ENCODE results near the gene RPS3. TPM values are rescaled to one million over a fixed set of nuclear protein-coding genes. Genes with fewer than 3 reads are reported as not detected.

The RPS3 gene
- total RNA-seq, 1 experiment from 2014 or later: 1,630 TPM

- no peak for DNase-seq (ENCODE audit: low read depth)
- in situ Hi-C loops (cut with HindIII; ENCODE audit: low pct_unique_long_range_greater_than_20kb, low sequenced_read_pairs): no loop called here
These were observed 30.8 kb downstream of the RPS3 start for GRCh38 chr11:75429902-75430713.

- in situ Hi-C loops (cut with HindIII; ENCODE audit: low pct_unique_long_range_greater_than_20kb, low sequenced_read_pairs): no loop called here
- no peak for DNase-seq (ENCODE audit: low read depth)
These were observed 31.6 kb downstream of the RPS3 start for GRCh38 chr11:75430714-75431532.

- no peak for DNase-seq (ENCODE audit: low read depth)
- in situ Hi-C loops (cut with HindIII; ENCODE audit: low pct_unique_long_range_greater_than_20kb, low sequenced_read_pairs): no loop called here
These were observed 32.5 kb downstream of the RPS3 start for GRCh38 chr11:75431533-75432525.

- DNase-seq (ENCODE audit: low read depth): no peak
- in situ Hi-C loops (cut with HindIII; ENCODE audit: low pct_unique_long_range_greater_than_20kb, low sequenced_read_pairs): no loop called here
These were observed 33.6 kb downstream of the RPS3 start, which contains the start of gene KLHL35 for GRCh38 chr11:75432911-75433321. KLHL35 (minus strand) TSS chr11:75433203; CDS start chr11:75430629, 2,574 bp downstream.

GRCh38 chr11:75433443-75433842 is 34.1 kb downstream of the RPS3 start:
- DNase-seq (ENCODE audit: low read depth): no peak
- in situ Hi-C loops (cut with HindIII; ENCODE audit: low pct_unique_long_range_greater_than_20kb, low sequenced_read_pairs): no loop called here

- in situ Hi-C loops (cut with HindIII; ENCODE audit: low pct_unique_long_range_greater_than_20kb, low sequenced_read_pairs): no loop called here
- DNase-seq (ENCODE audit: low read depth): no peak
These were observed 34.7 kb downstream of the RPS3 start for GRCh38 chr11:75434051-75434450.

- no peak for DNase-seq (ENCODE audit: low read depth)
- in situ Hi-C loops (cut with HindIII; ENCODE audit: low pct_unique_long_range_greater_than_20kb, low sequenced_read_pairs): no loop called here
These were observed 35.7 kb downstream of the RPS3 start for GRCh38 chr11:75434886-75435570.

- no peak for DNase-seq (ENCODE audit: low read depth)
- in situ Hi-C loops (cut with HindIII; ENCODE audit: low pct_unique_long_range_greater_than_20kb, low sequenced_read_pairs): no loop called here
These were observed 36.2 kb downstream of the RPS3 start for GRCh38 chr11:75435571-75435925.

GRCh38 chr11:75436806-75437205 is 37.5 kb downstream of the RPS3 start:
- DNase-seq (ENCODE audit: low read depth): no peak
- in situ Hi-C loops (cut with HindIII; ENCODE audit: low pct_unique_long_range_greater_than_20kb, low sequenced_read_pairs): no loop called here

- DNase-seq (ENCODE audit: low read depth): no peak
- in situ Hi-C loops (cut with HindIII; ENCODE audit: low pct_unique_long_range_greater_than_20kb, low sequenced_read_pairs): no loop called here
These were observed 38.8 kb downstream of the RPS3 start for GRCh38 chr11:75437966-75438659.

- DNase-seq (ENCODE audit: low read depth): no peak
- in situ Hi-C loops (cut with HindIII; ENCODE audit: low pct_unique_long_range_greater_than_20kb, low sequenced_read_pairs): no loop called here
These were observed 39.7 kb downstream of the RPS3 start for GRCh38 chr11:75439026-75439425.

- in situ Hi-C loops (cut with HindIII; ENCODE audit: low pct_unique_long_range_greater_than_20kb, low sequenced_read_pairs): no loop called here
- no peak for DNase-seq (ENCODE audit: low read depth)
These were observed 40.3 kb downstream of the RPS3 start for GRCh38 chr11:75439495-75440120.

GRCh38 chr11:75440960-75441803 is 41.9 kb downstream of the RPS3 start:
- in situ Hi-C loops (cut with HindIII; ENCODE audit: low pct_unique_long_range_greater_than_20kb, low sequenced_read_pairs): no loop called here
- no peak for DNase-seq (ENCODE audit: low read depth)

GRCh38 chr11:75441804-75442132 is 42.5 kb downstream of the RPS3 start:
- in situ Hi-C loops (cut with HindIII; ENCODE audit: low pct_unique_long_range_greater_than_20kb, low sequenced_read_pairs): no loop called here
- DNase-seq (ENCODE audit: low read depth): no peak

GRCh38 chr11:75442161-75442885 is 43.0 kb downstream of the RPS3 start:
- in situ Hi-C loops (cut with HindIII; ENCODE audit: low pct_unique_long_range_greater_than_20kb, low sequenced_read_pairs): no loop called here

GRCh38 chr11:75443043-75443442 is 43.7 kb downstream of the RPS3 start:
- DNase-seq (ENCODE audit: low read depth): no peak
- in situ Hi-C loops (cut with HindIII; ENCODE audit: low pct_unique_long_range_greater_than_20kb, low sequenced_read_pairs): no loop called here

More at GRCh38 chr11:75442161-75442885, 43.0 kb downstream of the RPS3 start:
- no peak for DNase-seq (ENCODE audit: low read depth)

Data from Caki2 (cell line).